Parathyroid adenoma (tissue), 2 donors: ENCODE measurements around the gene F3.

Experiments used
- H2AFZ ChIP-seq: fragments of 300-600 bp; sonication (generic); one replicate; pipeline ENCODE4 v1.7.0; 2017; ENCODE audit warnings: antibody characterized with exemption, mild to moderate bottlenecking
- H3K27ac ChIP-seq: fragments of 300-600 bp; sonication (generic); one replicate; pipeline ENCODE4 v1.7.0; 2017
- H3K27me3 ChIP-seq: fragments of 300-600 bp; sonication (generic); one replicate; pipeline ENCODE4 v1.7.0; 2017; ENCODE audit warnings: low read length; ENCODE audit not compliant: control insufficient read depth, insufficient read depth
- H3K36me3 ChIP-seq: fragments of 300-600 bp; sonication (generic); one replicate; pipeline ENCODE4 v1.7.0; 2017; ENCODE audit warnings: low read length; ENCODE audit not compliant: control insufficient read depth, insufficient read depth
- H3K4me1 ChIP-seq: fragments of 300-600 bp; sonication (generic); one replicate; pipeline ENCODE4 v1.7.0; 2017; ENCODE audit warnings: control low read depth
- H3K4me2 ChIP-seq: fragments of 300-600 bp; sonication (generic); one replicate; pipeline ENCODE4 v1.7.0; 2017; ENCODE audit warnings: low read length
- H3K4me3 ChIP-seq: fragments of 300-600 bp; sonication (generic); one replicate; pipeline ENCODE4 v1.7.0; 2017; ENCODE audit warnings: low read depth, low read length
- H3K79me2 ChIP-seq: fragments of 300-600 bp; sonication (generic); one replicate; pipeline ENCODE4 v1.7.0; 2017; ENCODE audit warnings: control low read depth
- H3K9ac ChIP-seq: fragments of 300-600 bp; sonication (generic); one replicate; pipeline ENCODE4 v1.7.0; 2017; ENCODE audit warnings: mild to moderate bottlenecking
- H3K9me3 ChIP-seq: fragments of 300-600 bp; sonication (generic); one replicate; pipeline ENCODE4 v1.7.0; 2017; ENCODE audit warnings: low read length; ENCODE audit not compliant: control insufficient read depth
- TF ChIP-seq, protein P1 (sequence below): fragments of 300-600 bp; sonication (generic); IDR thresholded peaks from one replicate; pipeline ENCODE4 v1.7.0; 2017; ENCODE audit warnings: antibody characterized with exemption, mild to moderate bottlenecking
- donor health status: primary hyperparathyroidism.

The F3 gene

GRCh38 chr1:94529416-94529815 lies 12.1 kb downstream of the F3 start:
- no peaks in the 10 kb centered on the region for H3K79me2 ChIP-seq
- H3K4me1 ChIP-seq, result no peaks in the 10 kb centered on the region
- H2AFZ ChIP-seq, result no peak overlapping the region
- no peaks in the 10 kb centered on the region for H3K9me3 ChIP-seq
- no peaks in the 10 kb centered on the region for H3K36me3 ChIP-seq
- H3K27me3 ChIP-seq, result no peaks in the 10 kb centered on the region
- no peak overlapping the region for H3K4me3 ChIP-seq
- TF ChIP-seq, protein P1, sequence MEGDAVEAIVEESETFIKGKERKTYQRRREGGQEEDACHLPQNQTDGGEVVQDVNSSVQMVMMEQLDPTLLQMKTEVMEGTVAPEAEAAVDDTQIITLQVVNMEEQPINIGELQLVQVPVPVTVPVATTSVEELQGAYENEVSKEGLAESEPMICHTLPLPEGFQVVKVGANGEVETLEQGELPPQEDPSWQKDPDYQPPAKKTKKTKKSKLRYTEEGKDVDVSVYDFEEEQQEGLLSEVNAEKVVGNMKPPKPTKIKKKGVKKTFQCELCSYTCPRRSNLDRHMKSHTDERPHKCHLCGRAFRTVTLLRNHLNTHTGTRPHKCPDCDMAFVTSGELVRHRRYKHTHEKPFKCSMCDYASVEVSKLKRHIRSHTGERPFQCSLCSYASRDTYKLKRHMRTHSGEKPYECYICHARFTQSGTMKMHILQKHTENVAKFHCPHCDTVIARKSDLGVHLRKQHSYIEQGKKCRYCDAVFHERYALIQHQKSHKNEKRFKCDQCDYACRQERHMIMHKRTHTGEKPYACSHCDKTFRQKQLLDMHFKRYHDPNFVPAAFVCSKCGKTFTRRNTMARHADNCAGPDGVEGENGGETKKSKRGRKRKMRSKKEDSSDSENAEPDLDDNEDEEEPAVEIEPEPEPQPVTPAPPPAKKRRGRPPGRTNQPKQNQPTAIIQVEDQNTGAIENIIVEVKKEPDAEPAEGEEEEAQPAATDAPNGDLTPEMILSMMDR, result no peak
- no peak overlapping the region for H3K9ac ChIP-seq
- H3K4me2 ChIP-seq, result no peak overlapping the region
- H3K27ac ChIP-seq, result no peak overlapping the region

GRCh38 chr1:94528826-94529225 lies 12.7 kb downstream of the F3 start:
- TF ChIP-seq, protein P1, result no peak
- H3K27me3 ChIP-seq, result no peaks in the 10 kb centered on the region
- no peaks in the 10 kb centered on the region for H3K79me2 ChIP-seq
- no peak overlapping the region for H3K4me3 ChIP-seq
- H3K4me2 ChIP-seq, result no peak overlapping the region
- no peak overlapping the region for H3K9ac ChIP-seq
- no peaks in the 10 kb centered on the region for H3K4me1 ChIP-seq
- no peak overlapping the region for H2AFZ ChIP-seq
- H3K9me3 ChIP-seq, result no peaks in the 10 kb centered on the region
- H3K27ac ChIP-seq, result no peak overlapping the region
- no peaks in the 10 kb centered on the region for H3K36me3 ChIP-seq

DNA sequence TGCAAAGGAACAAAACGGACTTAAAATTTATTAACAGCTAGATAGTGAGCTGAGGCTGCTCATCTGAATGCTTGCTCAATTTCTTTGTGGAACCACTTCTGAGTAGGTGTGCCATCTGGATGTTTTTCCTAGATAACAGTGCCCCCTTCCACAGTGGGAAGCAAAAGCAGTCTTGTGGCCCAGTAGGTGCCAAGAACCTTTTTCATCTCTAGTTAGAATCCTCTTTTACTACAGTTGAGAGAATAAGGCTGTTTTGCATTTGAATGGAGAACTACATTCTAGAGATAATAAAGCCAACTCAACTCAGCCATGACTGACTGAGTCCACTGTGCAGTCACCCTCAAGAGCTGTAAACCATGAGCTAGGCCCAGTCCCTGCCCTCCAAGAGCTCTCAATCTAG lies 13.3 kb downstream of the F3 start:
- no peaks in the 10 kb centered on the region for H3K79me2 ChIP-seq
- H2AFZ ChIP-seq, result no peak overlapping the region
- H3K4me1 ChIP-seq, result no peaks in the 10 kb centered on the region
- TF ChIP-seq, protein P1, result no peak
- H3K4me3 ChIP-seq, result no peak overlapping the region
- H3K36me3 ChIP-seq, result no peaks in the 10 kb centered on the region
- no peak overlapping the region for H3K4me2 ChIP-seq
- no peaks in the 10 kb centered on the region for H3K27me3 ChIP-seq
- no peak overlapping the region for H3K27ac ChIP-seq
- no peak overlapping the region for H3K9ac ChIP-seq
- no peaks in the 10 kb centered on the region for H3K9me3 ChIP-seq

GRCh38 chr1:94527447-94528031 lies 14.0 kb downstream of the F3 start:
- Histone ChIP-seq H3K4me1 (no peaks in the 10 kb centered on the region), H3K27ac (no peak overlapping the region), H3K79me2 (no peaks in the 10 kb centered on the region), H2AFZ (no peak overlapping the region), H3K27me3 (no peaks in the 10 kb centered on the region), H3K9me3 (no peaks in the 10 kb centered on the region), H3K9ac (no peak overlapping the region), H3K4me2 (no peak overlapping the region), H3K4me3 (no peak overlapping the region), H3K36me3 (no peaks in the 10 kb centered on the region)
- TF ChIP-seq, protein P1, result no peak
